Measurements from ENCODE around the gene POTEC.
"Not testable (repeated sequence)": the region's sequence is repeated elsewhere in the genome, so short reads cannot be mapped to it uniquely, and the experiment has no call there.

DNA sequence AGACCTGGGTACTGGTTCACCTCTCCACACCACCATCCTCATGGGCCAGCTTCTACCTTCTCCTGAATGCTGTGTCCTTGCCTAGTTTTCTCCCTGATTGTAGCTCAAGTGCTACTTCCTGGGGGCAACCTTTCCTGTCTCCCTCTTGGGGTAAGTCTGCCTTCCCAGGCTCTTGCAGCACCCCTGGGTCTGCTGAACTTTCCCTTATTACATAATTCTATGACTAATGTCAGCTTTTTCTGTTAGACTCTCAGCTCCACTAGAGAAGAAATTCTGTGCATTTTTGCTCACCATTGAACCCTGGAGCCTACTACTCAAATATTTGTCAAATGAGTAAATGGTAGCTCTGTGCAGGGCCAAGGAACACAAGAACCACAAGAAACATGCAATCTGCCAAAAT, 73.4 kb downstream of the POTEC start:
- TF ChIP-seq, protein P1, sequence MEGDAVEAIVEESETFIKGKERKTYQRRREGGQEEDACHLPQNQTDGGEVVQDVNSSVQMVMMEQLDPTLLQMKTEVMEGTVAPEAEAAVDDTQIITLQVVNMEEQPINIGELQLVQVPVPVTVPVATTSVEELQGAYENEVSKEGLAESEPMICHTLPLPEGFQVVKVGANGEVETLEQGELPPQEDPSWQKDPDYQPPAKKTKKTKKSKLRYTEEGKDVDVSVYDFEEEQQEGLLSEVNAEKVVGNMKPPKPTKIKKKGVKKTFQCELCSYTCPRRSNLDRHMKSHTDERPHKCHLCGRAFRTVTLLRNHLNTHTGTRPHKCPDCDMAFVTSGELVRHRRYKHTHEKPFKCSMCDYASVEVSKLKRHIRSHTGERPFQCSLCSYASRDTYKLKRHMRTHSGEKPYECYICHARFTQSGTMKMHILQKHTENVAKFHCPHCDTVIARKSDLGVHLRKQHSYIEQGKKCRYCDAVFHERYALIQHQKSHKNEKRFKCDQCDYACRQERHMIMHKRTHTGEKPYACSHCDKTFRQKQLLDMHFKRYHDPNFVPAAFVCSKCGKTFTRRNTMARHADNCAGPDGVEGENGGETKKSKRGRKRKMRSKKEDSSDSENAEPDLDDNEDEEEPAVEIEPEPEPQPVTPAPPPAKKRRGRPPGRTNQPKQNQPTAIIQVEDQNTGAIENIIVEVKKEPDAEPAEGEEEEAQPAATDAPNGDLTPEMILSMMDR (conservative IDR thresholded peaks at IDR 0.05; ENCODE audit: low read depth, low read length), result not testable (repeated sequence)
- TF ChIP-seq EZH2 (IDR thresholded peaks at IDR 0.05; ENCODE audit: borderline replicate concordance, low read depth, low read length, poor library complexity, severe bottlenecking), result not testable (repeated sequence)

Data from A673 (cell line).